Measurements from ENCODE around the gene EFNB2.

DNA sequence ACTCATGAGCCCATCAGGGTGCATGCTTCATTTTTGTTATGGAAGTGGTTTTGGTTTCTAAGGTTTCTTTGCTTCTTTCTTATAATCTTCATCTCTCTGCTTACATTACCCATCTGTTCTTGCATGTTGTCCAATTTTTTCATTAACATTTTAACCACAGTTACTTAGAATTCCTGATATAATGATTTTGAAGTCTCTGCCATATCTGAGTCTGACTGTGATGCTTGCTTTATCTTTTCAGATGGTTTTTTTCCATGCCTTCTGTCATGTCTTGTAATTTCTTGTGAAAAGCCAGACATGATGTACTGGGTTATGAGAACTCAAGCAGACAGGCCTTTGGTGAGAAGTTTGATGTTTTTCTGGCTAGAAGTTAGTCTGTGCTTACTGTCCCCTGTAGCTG lies 40.4 kb upstream of the EFNB2 start:
- TF ChIP-seq TCF12 (IDR thresholded peaks at IDR 0.05; ENCODE audit: low read depth) (no peak), NFIC (IDR thresholded peaks at IDR 0.05) (no peak), YY1 (IDR thresholded peaks at IDR 0.05; ENCODE audit: low read depth) (no peak), CEBPB (IDR thresholded peaks at IDR 0.05) (no peak), EP300 (IDR thresholded peaks at IDR 0.05; ENCODE audit: borderline replicate concordance) (no peak), TAF1 (IDR thresholded peaks at IDR 0.05; ENCODE audit: low read depth) (no peak), CREB1 (IDR thresholded peaks at IDR 0.05; ENCODE audit: low read depth) (no peak)
- TF ChIP-seq, protein P1, sequence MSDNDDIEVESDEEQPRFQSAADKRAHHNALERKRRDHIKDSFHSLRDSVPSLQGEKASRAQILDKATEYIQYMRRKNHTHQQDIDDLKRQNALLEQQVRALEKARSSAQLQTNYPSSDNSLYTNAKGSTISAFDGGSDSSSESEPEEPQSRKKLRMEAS (IDR thresholded peaks at IDR 0.05), result no peak
- TF ChIP-seq, protein P2, sequence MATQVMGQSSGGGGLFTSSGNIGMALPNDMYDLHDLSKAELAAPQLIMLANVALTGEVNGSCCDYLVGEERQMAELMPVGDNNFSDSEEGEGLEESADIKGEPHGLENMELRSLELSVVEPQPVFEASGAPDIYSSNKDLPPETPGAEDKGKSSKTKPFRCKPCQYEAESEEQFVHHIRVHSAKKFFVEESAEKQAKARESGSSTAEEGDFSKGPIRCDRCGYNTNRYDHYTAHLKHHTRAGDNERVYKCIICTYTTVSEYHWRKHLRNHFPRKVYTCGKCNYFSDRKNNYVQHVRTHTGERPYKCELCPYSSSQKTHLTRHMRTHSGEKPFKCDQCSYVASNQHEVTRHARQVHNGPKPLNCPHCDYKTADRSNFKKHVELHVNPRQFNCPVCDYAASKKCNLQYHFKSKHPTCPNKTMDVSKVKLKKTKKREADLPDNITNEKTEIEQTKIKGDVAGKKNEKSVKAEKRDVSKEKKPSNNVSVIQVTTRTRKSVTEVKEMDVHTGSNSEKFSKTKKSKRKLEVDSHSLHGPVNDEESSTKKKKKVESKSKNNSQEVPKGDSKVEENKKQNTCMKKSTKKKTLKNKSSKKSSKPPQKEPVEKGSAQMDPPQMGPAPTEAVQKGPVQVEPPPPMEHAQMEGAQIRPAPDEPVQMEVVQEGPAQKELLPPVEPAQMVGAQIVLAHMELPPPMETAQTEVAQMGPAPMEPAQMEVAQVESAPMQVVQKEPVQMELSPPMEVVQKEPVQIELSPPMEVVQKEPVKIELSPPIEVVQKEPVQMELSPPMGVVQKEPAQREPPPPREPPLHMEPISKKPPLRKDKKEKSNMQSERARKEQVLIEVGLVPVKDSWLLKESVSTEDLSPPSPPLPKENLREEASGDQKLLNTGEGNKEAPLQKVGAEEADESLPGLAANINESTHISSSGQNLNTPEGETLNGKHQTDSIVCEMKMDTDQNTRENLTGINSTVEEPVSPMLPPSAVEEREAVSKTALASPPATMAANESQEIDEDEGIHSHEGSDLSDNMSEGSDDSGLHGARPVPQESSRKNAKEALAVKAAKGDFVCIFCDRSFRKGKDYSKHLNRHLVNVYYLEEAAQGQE (IDR thresholded peaks at IDR 0.05; ENCODE audit: low read depth), result no peak
